IMR-90 (cell line): ENCODE data around the gene CST3. TPM values are rescaled to one million over a fixed set of nuclear protein-coding genes. Genes with fewer than 3 reads are reported as not detected.

Experiments
- ATAC-seq: fragments of 200-7000 bp; cut with Tn5 transposase; 2 replicates; pipeline ENCODE4 v1.9.1; 2020; ENCODE audit warnings: low read depth, mild to moderate bottlenecking, moderate library complexity
- BruUV-seq: library from RNA; stranded (reverse); fragments of 400-500 nt; replicated peaks from 2 replicates; lab custom pipeline; 2021; lab: Mats Ljungman, UMichigan
- CTCF ChIA-PET: fragments of 300-600 bp; formaldehyde crosslinking; extraction: SDS; loops from one replicate; lab custom pipeline; 2021; ENCODE audit warnings: antibody characterized with exemption; lab: Yijun Ruan, JAX
- POLR2A ChIA-PET: fragments of 300-600 bp; sonication (Branson Sonifier 250); formaldehyde crosslinking; loops from one replicate; lab custom pipeline; 2022; ENCODE audit warnings: antibody characterized with exemption; ENCODE audit not compliant: unreplicated experiment; lab: Charles Lee
- DNase-seq: peaks from one replicate; pipeline ENCODE4 v3.0.0; 2013
- H2AFZ ChIP-seq: replicated peaks from 2 replicates; pipeline ENCODE3; 2013; ENCODE audit warnings: low read length, mild to moderate bottlenecking; ENCODE audit not compliant: poor library complexity
- H2AK5ac ChIP-seq: 2 replicates; pipeline ENCODE4 v1.6.1; 2013; ENCODE audit warnings: low read depth, low read length, inconsistent platforms
- H2AK9ac ChIP-seq: replicated peaks from 2 replicates; pipeline ENCODE3; 2013; ENCODE audit warnings: mild to moderate bottlenecking, low read depth, low read length, moderate library complexity; ENCODE audit not compliant: poor library complexity
- H2BK120ac ChIP-seq: 2 replicates; pipeline ENCODE4 v1.6.1; 2013; ENCODE audit warnings: low read depth, low read length, inconsistent platforms
- H2BK15ac ChIP-seq: 3 replicates; pipeline ENCODE4 v1.6.1; 2013; ENCODE audit warnings: low read depth, low read length, inconsistent platforms
- H2BK20ac ChIP-seq: 2 replicates; pipeline ENCODE4 v1.6.1; 2013; ENCODE audit warnings: low read depth, mild to moderate bottlenecking, inconsistent platforms, low read length, moderate library complexity
- H2BK5ac ChIP-seq: 2 replicates; pipeline ENCODE4 v1.6.1; 2013; ENCODE audit warnings: mild to moderate bottlenecking, low read depth, low read length, inconsistent platforms; ENCODE audit not compliant: poor library complexity, severe bottlenecking
- H3K14ac ChIP-seq: replicated peaks from 2 replicates; pipeline ENCODE4 v1.6.1; 2013; ENCODE audit warnings: low read depth, low read length, inconsistent platforms
- H3K18ac ChIP-seq: 2 replicates; pipeline ENCODE4 v1.6.1; 2013; ENCODE audit warnings: low read depth, low read length, control low read depth
- H3K23ac ChIP-seq: 2 replicates; pipeline ENCODE4 v1.6.1; 2013; ENCODE audit warnings: low read depth, low read length, inconsistent platforms
- H3K27ac ChIP-seq: 2 replicates; pipeline ENCODE4 v1.5.1; 2013; ENCODE audit warnings: mild to moderate bottlenecking, control low read depth, low read length; ENCODE audit not compliant: insufficient read depth
- H3K27me3 ChIP-seq: 2 replicates; pipeline ENCODE4 v1.6.1; 2013; ENCODE audit warnings: low read length; ENCODE audit not compliant: control insufficient read depth, insufficient read depth
- H3K36me3 ChIP-seq: 2 replicates; pipeline ENCODE4 v1.6.1; 2013; ENCODE audit warnings: low read length, mixed read lengths; ENCODE audit not compliant: control insufficient read depth, insufficient read depth
- H3K4ac ChIP-seq: 2 replicates; pipeline ENCODE4 v1.6.1; 2013; ENCODE audit warnings: low read depth, low read length, inconsistent platforms
- H3K4me1 ChIP-seq: 2 replicates; pipeline ENCODE4 v1.6.1; 2013; ENCODE audit warnings: low read length, mixed read lengths; ENCODE audit not compliant: control insufficient read depth, insufficient read depth
- H3K4me2 ChIP-seq: 2 replicates; pipeline ENCODE4 v1.6.1; 2013; ENCODE audit warnings: low read depth, mild to moderate bottlenecking, control low read depth, low read length, moderate library complexity
- H3K4me3 ChIP-seq: 2 replicates; pipeline ENCODE4 v1.5.1; 2013; ENCODE audit warnings: low read depth, mild to moderate bottlenecking, control low read depth, low read length, moderate library complexity; ENCODE audit not compliant: insufficient read depth
- H3K56ac ChIP-seq: 2 replicates; pipeline ENCODE4 v1.6.1; 2013; ENCODE audit warnings: low read length, inconsistent platforms; ENCODE audit not compliant: insufficient read depth; ENCODE audit errors: extremely low read depth
- H3K79me1 ChIP-seq, 2 experiments: 2 replicates each; pipeline ENCODE4 v1.6.1; 2013; ENCODE audit warnings: low read length in 2 of 2, inconsistent platforms in 1 of 2, low read depth in 1 of 2
- H3K9ac ChIP-seq: 2 replicates; pipeline ENCODE4 v1.6.1; 2013; ENCODE audit warnings: low read depth, low read length, control low read depth
- H3K9me1 ChIP-seq: 2 replicates; pipeline ENCODE4 v1.6.1; 2013; ENCODE audit warnings: low read length, inconsistent platforms; ENCODE audit not compliant: insufficient read depth
- H3K9me3 ChIP-seq: 2 replicates; pipeline ENCODE4 v1.6.1; 2013; ENCODE audit warnings: low read length; ENCODE audit not compliant: control insufficient read depth, insufficient read depth
- H4K20me1 ChIP-seq: 2 replicates; pipeline ENCODE4 v1.6.1; 2013; ENCODE audit warnings: low read length, inconsistent platforms; ENCODE audit not compliant: insufficient read depth
- H4K5ac ChIP-seq: 2 replicates; pipeline ENCODE4 v1.6.1; 2013; ENCODE audit warnings: mild to moderate bottlenecking, low read depth, low read length, control low read depth
- H4K8ac ChIP-seq, 2 experiments: 2 replicates each; pipeline ENCODE4 v1.6.1; 2013; ENCODE audit warnings: low read depth in 2 of 2, low read length in 2 of 2, control low read depth in 1 of 2, inconsistent platforms in 1 of 2
- H4K91ac ChIP-seq: 2 replicates; pipeline ENCODE4 v1.6.1; 2013; ENCODE audit warnings: low read depth, low read length, inconsistent platforms; ENCODE audit not compliant: insufficient read depth
- CEBPB ChIP-seq: IDR thresholded peaks from 2 replicates; pipeline ENCODE4 v1.6.1; 2012; ENCODE audit warnings: low read depth, low read length, improper control_type of control experiment
- CHD1 ChIP-seq: IDR thresholded peaks from 2 replicates; pipeline ENCODE4 v1.6.1; 2012; ENCODE audit warnings: low read depth, low read length, improper control_type of control experiment
- ELK1 ChIP-seq: fragments of 150-350 bp; IDR thresholded peaks from 2 replicates; pipeline ENCODE4 v1.6.1; 2016; ENCODE audit warnings: low read depth, mild to moderate bottlenecking, low read length, moderate library complexity, borderline replicate concordance
- FOS ChIP-seq: fragments of 150-350 bp; IDR thresholded peaks from 2 replicates; pipeline ENCODE4 v1.6.1; 2016; ENCODE audit warnings: low read depth, low read length
- MAFK ChIP-seq: IDR thresholded peaks from 2 replicates; pipeline ENCODE4 v1.6.1; 2012; ENCODE audit warnings: low read depth, low read length, improper control_type of control experiment
- MAZ ChIP-seq: IDR thresholded peaks from 2 replicates; pipeline ENCODE4 v1.6.1; 2012; ENCODE audit warnings: low read depth, mild to moderate bottlenecking, low read length, improper control_type of control experiment, moderate library complexity, borderline replicate concordance
- MXI1 ChIP-seq: IDR thresholded peaks from 2 replicates; pipeline ENCODE4 v1.6.1; 2012; ENCODE audit warnings: low read depth, mild to moderate bottlenecking, low read length, moderate library complexity, borderline replicate concordance
- POLR2A ChIP-seq: IDR thresholded peaks from 2 replicates; pipeline ENCODE4 v1.6.1; 2012; ENCODE audit warnings: mild to moderate bottlenecking, low read depth, low read length
- RAD21 ChIP-seq: IDR thresholded peaks from 2 replicates; pipeline ENCODE4 v1.6.1; 2012; ENCODE audit warnings: low read length, improper control_type of control experiment
- RCOR1 ChIP-seq: IDR thresholded peaks from 2 replicates; pipeline ENCODE4 v1.6.1; 2012; ENCODE audit warnings: mild to moderate bottlenecking, low read length, improper control_type of control experiment; ENCODE audit not compliant: insufficient replicate concordance
- RFX5 ChIP-seq: IDR thresholded peaks from 2 replicates; pipeline ENCODE4 v1.8.0; 2012; ENCODE audit warnings: low read depth, mild to moderate bottlenecking, low read length, moderate library complexity
- USF2 ChIP-seq: fragments of 150-350 bp; IDR thresholded peaks from 2 replicates; pipeline ENCODE4 v1.6.1; 2017; ENCODE audit warnings: mild to moderate bottlenecking, antibody characterized with exemption, low read length, low read depth
- WGBS, 2 experiments: methylation state at CpG; one replicate each; pipeline versions ENCODE4 v1.1.5 to v1.1.7; 2013; ENCODE audit warnings: missing lambda C conversion rate in 2 of 2; ENCODE audit not compliant: insufficient read length in 1 of 2; ENCODE audit errors: extremely low coverage in 2 of 2; 5-methylcytosine and 5-hydroxymethylcytosine counted together
- dilution Hi-C: fragments of 300-500 bp; cut with HindIII; formaldehyde crosslinking; loops from one replicate; pipeline ENCODE4 v1.14.3; 2018; ENCODE audit warnings: low sequenced_read_pairs; ENCODE audit not compliant: unreplicated experiment
- in situ Hi-C: fragments of 300-500 bp; cut with MboI; formaldehyde crosslinking; loops from 3 replicates; pipeline ENCODE4 v1.14.3; 2019; ENCODE audit warnings: low sequenced_read_pairs, inconsistent platforms, mixed read lengths
- intact Hi-C: fragments of 100-400 bp; cut with micrococcal nuclease; formaldehyde crosslinking; loops from 2 replicates; pipeline ENCODE4 v1.10.0; 2022
- polyA plus RNA-seq, 3 experiments: library from polyadenylated mRNA; depleted of rRNA; stranded (reverse); fragments of >200 nt; gene quantifications; 2 replicates each; pipeline ENCODE4 v1.2.3, GENCODE V29; 2012; ENCODE audit warnings: low replicate concordance in 1 of 3
- total RNA-seq: library from RNA; depleted of rRNA; stranded (reverse); fragments of >200 nt; gene quantifications from 2 replicates; pipeline ENCODE4 v1.2.3, GENCODE V29; 2012
- TF ChIP-seq, protein P1 (sequence below): conservative IDR thresholded peaks from 2 replicates; pipeline ENCODE4 v1.5.1; 2012; ENCODE audit warnings: mild to moderate bottlenecking, low read depth, low read length, improper control_type of control experiment

The CST3 gene
- total and polyA plus RNA-seq, 2 of the 4 experiments (the other 2 are of a cell fraction): 26.0 to 471 TPM

GRCh38 chr20:23588434-23589403 is 49.0 kb downstream of the CST3 start:
- Histone ChIP-seq H3K79me1 (no peaks in the 10 kb centered on the region), H3K36me3 (no peaks in the 10 kb centered on the region), H3K27me3 (peaks cover 2% of the 10 kb centered on the region), H4K20me1 (no peaks in the 10 kb centered on the region), H2BK15ac (no peak overlapping the region), H3K4ac (no peak overlapping the region), H2BK5ac (no peak overlapping the region), H3K23ac (no peak overlapping the region), H3K27ac (no peak overlapping the region), H2AK9ac (no peak overlapping the region), H4K8ac (no peak overlapping the region), H3K4me2 (no peak overlapping the region), H2BK120ac (no peak overlapping the region), H4K91ac (no peak overlapping the region), H3K4me3 (no peak overlapping the region), H3K18ac (no peak overlapping the region), H3K9me1 (no peaks in the 10 kb centered on the region), H2AK5ac (no peak overlapping the region), H2BK20ac (no peak overlapping the region), H3K9ac (no peak overlapping the region), H3K56ac (no peak overlapping the region; the same call in 1 of the 2 replicates), H3K14ac (no peak overlapping the region), H4K5ac (no peak overlapping the region), H3K4me1 (no peaks in the 10 kb centered on the region), H2AFZ (no peak overlapping the region), H3K9me3 (no peaks in the 10 kb centered on the region)
- CTCF ChIA-PET: no interaction called here
- no peak for ATAC-seq
- no CpG with 5 or more reads among the region's 10 CpGs for WGBS, 2 experiments
- no peak for DNase-seq
- no TSS peak for BruUV-seq
- intact Hi-C loops (no loop called here), in situ Hi-C loops (no loop called here), dilution Hi-C loops (no loop called here)
- no peak for TF ChIP-seq RCOR1
- no peak for TF ChIP-seq MAFK
- no peak for TF ChIP-seq FOS
- TF ChIP-seq RFX5: no peak
- TF ChIP-seq CEBPB: no peak
- no peak for TF ChIP-seq ELK1
- no peak for TF ChIP-seq CHD1
- no peak for TF ChIP-seq POLR2A
- TF ChIP-seq, protein P1, sequence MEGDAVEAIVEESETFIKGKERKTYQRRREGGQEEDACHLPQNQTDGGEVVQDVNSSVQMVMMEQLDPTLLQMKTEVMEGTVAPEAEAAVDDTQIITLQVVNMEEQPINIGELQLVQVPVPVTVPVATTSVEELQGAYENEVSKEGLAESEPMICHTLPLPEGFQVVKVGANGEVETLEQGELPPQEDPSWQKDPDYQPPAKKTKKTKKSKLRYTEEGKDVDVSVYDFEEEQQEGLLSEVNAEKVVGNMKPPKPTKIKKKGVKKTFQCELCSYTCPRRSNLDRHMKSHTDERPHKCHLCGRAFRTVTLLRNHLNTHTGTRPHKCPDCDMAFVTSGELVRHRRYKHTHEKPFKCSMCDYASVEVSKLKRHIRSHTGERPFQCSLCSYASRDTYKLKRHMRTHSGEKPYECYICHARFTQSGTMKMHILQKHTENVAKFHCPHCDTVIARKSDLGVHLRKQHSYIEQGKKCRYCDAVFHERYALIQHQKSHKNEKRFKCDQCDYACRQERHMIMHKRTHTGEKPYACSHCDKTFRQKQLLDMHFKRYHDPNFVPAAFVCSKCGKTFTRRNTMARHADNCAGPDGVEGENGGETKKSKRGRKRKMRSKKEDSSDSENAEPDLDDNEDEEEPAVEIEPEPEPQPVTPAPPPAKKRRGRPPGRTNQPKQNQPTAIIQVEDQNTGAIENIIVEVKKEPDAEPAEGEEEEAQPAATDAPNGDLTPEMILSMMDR: no peak
- no peak for TF ChIP-seq MAZ
- TF ChIP-seq USF2: no peak
- no peak for TF ChIP-seq MXI1
- TF ChIP-seq RAD21: no peak
- POLR2A ChIA-PET: no interaction called here
